NT2/D1 (cell line): ENCODE measurements around the gene ITGBL1.

Experiments
- DNase-seq: peaks from one replicate; pipeline ENCODE4 v3.0.0-alpha.2; 2011; ENCODE audit warnings: low read depth, low spot score
- H3K27me3 ChIP-seq: 2 replicates; pipeline ENCODE4 v1.6.0; 2011; ENCODE audit warnings: mild to moderate bottlenecking; ENCODE audit not compliant: insufficient read length, insufficient read depth
- H3K36me3 ChIP-seq: 2 replicates; pipeline ENCODE4 v1.6.1; 2011; ENCODE audit warnings: mild to moderate bottlenecking, low read length, mixed read lengths; ENCODE audit not compliant: insufficient read depth, insufficient read length
- H3K4me1 ChIP-seq: 2 replicates; pipeline ENCODE4 v1.5.1; 2011; ENCODE audit not compliant: insufficient read depth, insufficient read length
- H3K4me3 ChIP-seq: 2 replicates; pipeline ENCODE4 v1.5.1; 2011; ENCODE audit warnings: low read depth; ENCODE audit not compliant: insufficient read length
- H3K9ac ChIP-seq: 2 replicates; pipeline ENCODE4 v1.6.0; 2011; ENCODE audit warnings: low read depth; ENCODE audit not compliant: insufficient read length
- H3K9me3 ChIP-seq: 2 replicates; pipeline ENCODE4 v1.5.1; 2011; ENCODE audit warnings: mild to moderate bottlenecking, low read length; ENCODE audit not compliant: insufficient read depth
- SUZ12 ChIP-seq: IDR thresholded peaks from 2 replicates; pipeline ENCODE4 v1.6.1; 2011; ENCODE audit not compliant: insufficient read length, insufficient read depth; ENCODE audit errors: extremely low read depth
- YY1 ChIP-seq: IDR thresholded peaks from 2 replicates; pipeline ENCODE4 v1.6.1; 2011; ENCODE audit not compliant: insufficient read length, insufficient read depth
- ZNF274 ChIP-seq: IDR thresholded peaks from 2 replicates; pipeline ENCODE4 v1.6.1; 2011; ENCODE audit warnings: mild to moderate bottlenecking, low read depth, low read length

The ITGBL1 gene

DNA sequence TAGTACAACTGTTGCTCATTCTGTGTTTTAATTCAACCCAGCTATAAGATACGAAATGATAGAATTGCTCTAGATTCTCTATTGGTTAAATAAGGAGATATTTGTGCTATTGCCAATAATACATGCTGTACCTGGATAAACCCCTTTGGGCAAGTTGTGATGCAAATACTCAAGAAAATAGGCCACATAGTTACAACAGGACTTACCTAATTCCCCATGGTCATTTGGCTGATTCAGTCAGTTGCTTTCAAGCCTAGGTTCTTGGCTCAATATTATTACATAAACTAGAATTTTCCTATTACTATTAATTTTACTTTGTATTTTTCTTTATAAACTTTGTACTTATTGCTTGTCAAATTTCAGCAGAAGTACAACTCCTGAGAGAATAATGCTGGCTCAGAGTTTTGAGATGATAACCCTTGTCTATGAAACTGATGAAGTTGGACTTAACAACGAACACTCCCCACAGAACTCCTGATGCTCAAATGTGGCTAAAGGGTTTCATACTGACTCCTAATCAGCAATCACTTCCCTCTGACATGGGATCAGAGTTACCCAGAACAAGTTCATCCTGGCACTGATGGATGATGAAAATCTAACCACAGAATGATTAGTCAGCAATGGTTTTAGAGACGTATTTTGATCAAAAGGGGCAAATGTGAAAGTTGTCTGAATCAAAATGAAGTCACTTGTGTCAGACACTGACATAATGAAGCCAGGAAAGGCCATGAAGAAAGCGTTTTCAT lies 221.1 kb downstream of the ITGBL1 start:
- no peaks in the 10 kb centered on the region for H3K36me3 ChIP-seq
- H3K27me3 ChIP-seq = no peaks in the 10 kb centered on the region
- H3K9ac ChIP-seq = no peak overlapping the region
- no peak overlapping the region for H3K4me3 ChIP-seq
- no peaks in the 10 kb centered on the region for H3K9me3 ChIP-seq
- no peaks in the 10 kb centered on the region for H3K4me1 ChIP-seq
- no peak for DNase-seq
- TF ChIP-seq ZNF274 (no peak), SUZ12 (no peak), YY1 (no peak)

DNA sequence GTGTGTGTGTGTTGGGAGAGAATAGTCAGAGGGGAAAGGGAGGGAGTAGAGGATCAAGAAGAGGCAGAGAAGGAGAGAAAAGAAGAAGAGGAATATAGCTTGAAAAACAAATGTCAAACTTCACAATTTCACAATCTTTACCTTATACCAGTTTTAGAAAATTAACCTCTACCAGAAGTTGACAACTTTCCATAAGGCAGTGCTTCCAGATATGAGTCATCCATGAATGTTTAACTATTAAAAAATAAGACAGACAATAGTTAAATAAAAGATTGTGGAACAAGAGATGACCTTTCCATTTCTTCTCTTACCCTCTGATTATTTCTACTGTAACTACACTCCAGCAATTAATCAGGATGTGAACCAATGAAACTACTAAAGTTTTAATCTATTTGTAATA lies 229.4 kb downstream of the ITGBL1 start:
- no peak overlapping the region for H3K9ac ChIP-seq
- no peaks in the 10 kb centered on the region for H3K36me3 ChIP-seq
- H3K4me1 ChIP-seq = no peaks in the 10 kb centered on the region
- no peak for DNase-seq
- no peaks in the 10 kb centered on the region for H3K9me3 ChIP-seq
- H3K27me3 ChIP-seq = no peaks in the 10 kb centered on the region
- no peak overlapping the region for H3K4me3 ChIP-seq
- no peak for TF ChIP-seq ZNF274
- no peak for TF ChIP-seq SUZ12
- no peak for TF ChIP-seq YY1

DNA sequence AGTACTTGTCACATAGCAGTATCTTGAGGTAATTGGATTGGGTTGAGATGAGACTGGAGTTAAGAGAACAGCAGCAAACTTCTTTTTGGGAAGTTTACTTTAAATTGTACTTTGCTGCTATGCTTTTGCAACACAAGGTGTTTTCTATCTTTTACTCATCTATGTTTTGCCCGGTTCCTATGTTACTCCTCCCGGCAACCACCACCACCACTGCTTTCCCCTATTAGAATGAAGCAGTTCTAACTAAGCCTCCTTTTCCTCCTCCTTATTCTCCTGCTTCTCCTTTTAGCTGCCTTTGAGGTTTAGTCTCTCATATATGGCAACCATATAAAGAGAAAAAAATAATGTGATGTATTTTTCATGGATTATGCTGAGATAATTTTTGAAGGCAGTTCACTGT lies 233.5 kb downstream of the ITGBL1 start:
- TF ChIP-seq YY1 (no peak), SUZ12 (no peak), ZNF274 (no peak)
- DNase-seq = no peak
- Histone ChIP-seq H3K36me3 (no peaks in the 10 kb centered on the region), H3K9me3 (no peaks in the 10 kb centered on the region), H3K4me1 (no peaks in the 10 kb centered on the region), H3K27me3 (no peaks in the 10 kb centered on the region), H3K4me3 (no peak overlapping the region), H3K9ac (no peak overlapping the region)

DNA sequence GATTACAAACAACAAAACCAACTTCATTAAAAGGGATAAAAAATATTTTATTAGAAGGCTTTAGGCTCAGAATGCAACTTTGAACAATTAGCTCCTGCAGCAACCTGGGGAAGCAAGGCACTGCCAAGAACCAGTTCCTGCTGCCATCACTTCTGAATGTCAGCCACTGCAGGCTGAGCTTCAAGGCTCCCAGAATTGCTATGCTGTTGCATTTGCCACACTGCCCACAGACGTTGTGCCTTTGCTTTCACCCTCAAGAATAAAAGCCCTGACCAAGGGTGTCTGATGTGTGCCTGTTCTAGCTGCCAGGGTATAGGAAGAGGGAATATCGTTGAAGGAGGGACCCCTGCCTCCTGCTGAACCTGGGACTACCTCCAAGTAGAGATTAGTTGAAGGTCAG lies 238.4 kb downstream of the ITGBL1 start:
- TF ChIP-seq SUZ12 (no peak), YY1 (no peak), ZNF274 (no peak)
- H3K36me3 ChIP-seq = no peaks in the 10 kb centered on the region
- no peaks in the 10 kb centered on the region for H3K27me3 ChIP-seq
- no peaks in the 10 kb centered on the region for H3K9me3 ChIP-seq
- no peak overlapping the region for H3K9ac ChIP-seq
- no peaks in the 10 kb centered on the region for H3K4me1 ChIP-seq
- no peak for DNase-seq
- H3K4me3 ChIP-seq = no peak overlapping the region

DNA sequence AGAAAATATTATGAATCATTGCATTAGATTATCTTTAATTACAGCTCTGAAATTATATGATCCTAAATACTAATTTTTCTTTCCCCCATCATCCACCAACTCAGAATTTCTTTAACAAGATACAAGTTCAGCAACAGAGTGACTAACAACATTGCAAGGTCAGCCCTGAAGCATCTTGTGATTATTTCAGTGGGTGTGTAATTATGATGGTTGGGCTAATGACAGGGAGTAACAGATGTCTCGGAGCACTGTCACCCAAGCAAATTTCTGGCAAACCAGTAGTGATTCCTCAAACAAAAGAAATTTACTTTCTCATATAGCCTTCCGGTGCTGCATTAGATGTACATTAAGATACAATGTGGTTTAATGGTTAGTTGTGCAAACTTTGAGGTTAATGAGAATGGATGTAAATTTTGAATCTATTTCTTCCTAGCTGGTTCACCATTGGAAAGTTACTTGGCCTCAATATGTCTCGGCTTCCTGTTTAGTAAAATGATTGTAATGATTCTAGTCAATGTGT lies 238.9 kb downstream of the ITGBL1 start:
- H3K27me3 ChIP-seq = no peaks in the 10 kb centered on the region
- H3K4me3 ChIP-seq = no peak overlapping the region
- no peak for DNase-seq
- no peak overlapping the region for H3K9ac ChIP-seq
- no peaks in the 10 kb centered on the region for H3K36me3 ChIP-seq
- TF ChIP-seq ZNF274 = no peak
- TF ChIP-seq SUZ12 = no peak
- TF ChIP-seq YY1 = no peak
- H3K9me3 ChIP-seq = no peaks in the 10 kb centered on the region
- no peaks in the 10 kb centered on the region for H3K4me1 ChIP-seq

DNA sequence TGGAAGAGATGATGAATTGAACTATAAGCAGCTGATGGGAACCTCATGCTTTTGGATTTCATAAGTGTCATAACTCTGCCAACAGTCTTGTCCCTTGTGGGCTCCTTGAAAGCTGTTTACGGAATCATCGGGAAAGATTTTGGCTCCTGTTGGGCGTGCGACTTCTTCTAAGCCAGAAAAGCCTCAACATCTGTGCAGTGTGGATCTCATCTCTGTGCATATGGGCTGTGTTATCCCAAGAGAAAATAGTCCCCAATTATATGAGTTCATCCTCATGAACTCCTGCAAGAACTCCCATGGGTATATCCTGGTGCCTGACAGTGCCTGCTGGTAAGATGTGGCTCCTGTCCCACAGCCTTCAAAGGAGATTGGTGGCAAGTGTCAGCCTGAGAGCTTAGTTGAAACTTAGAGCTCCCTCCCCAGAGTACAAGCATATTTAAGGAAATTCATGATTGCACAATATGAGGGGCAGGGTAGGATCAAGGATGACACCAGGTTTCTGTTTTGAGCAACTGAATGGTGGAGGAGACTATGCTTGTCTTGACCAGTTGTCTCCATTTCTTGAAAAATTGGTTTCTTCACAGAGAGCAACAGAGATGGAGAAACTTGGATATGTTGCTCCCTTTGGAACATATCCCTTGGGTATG lies 243.5 kb downstream of the ITGBL1 start:
- Histone ChIP-seq H3K36me3 (no peaks in the 10 kb centered on the region), H3K4me1 (no peaks in the 10 kb centered on the region), H3K9me3 (no peaks in the 10 kb centered on the region), H3K27me3 (no peaks in the 10 kb centered on the region), H3K9ac (no peak overlapping the region), H3K4me3 (no peak overlapping the region)
- no peak for DNase-seq
- TF ChIP-seq SUZ12 (no peak), ZNF274 (no peak), YY1 (no peak)

DNA sequence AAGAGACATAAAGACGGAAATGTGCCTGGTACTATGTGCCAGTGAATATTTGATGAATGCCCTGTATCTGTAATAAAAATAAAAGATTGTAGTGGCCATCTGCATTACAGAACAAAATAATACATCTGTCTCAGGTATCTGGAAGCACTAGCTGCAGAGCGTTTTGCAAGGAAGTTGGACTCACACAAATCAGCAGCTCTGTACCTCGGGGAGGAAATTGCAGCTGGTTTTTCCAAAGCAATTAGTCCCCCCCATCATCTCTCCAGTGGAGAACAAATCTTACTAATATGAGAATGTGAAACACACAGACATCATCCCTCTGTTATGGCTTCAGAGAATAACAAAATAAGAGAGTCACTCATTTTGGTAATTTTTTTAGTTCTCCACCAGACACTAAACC lies 245.3 kb downstream of the ITGBL1 start:
- Histone ChIP-seq H3K4me3 (no peak overlapping the region), H3K9me3 (no peaks in the 10 kb centered on the region), H3K36me3 (no peaks in the 10 kb centered on the region), H3K27me3 (no peaks in the 10 kb centered on the region), H3K4me1 (no peaks in the 10 kb centered on the region), H3K9ac (no peak overlapping the region)
- no peak for DNase-seq
- TF ChIP-seq YY1 = no peak
- no peak for TF ChIP-seq ZNF274
- TF ChIP-seq SUZ12 = no peak
